HG03103 (cell line): Measurements from ENCODE around the gene LDB2.

Experiments used
- ATAC-seq: cut with Tn5 transposase; IDR thresholded peaks from one replicate; pipeline ENCODE4 v1.9.1; 2021; ENCODE audit warnings: low read depth; ENCODE audit not compliant: unreplicated experiment

Gene LDB2

DNA sequence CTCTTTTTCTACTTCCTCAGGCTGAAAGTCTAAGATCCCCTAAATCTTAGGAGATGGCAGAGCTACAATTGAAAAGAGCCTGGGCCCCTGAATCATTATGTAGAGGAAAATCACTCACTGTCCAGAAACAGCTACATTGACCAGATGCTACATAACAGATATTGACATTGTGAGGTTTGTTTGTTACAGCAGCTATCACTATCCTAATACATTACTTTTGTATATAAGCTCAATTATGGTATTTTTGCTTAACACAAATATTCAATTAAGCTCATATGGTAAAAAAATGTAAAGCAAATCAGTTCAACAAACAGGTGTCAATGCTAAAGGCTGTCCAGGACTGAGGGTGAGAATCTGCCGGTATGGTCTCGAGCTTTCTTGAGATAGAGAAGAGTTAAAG, 89.4 kb downstream of the LDB2 start:
- ATAC-seq = no peak

DNA sequence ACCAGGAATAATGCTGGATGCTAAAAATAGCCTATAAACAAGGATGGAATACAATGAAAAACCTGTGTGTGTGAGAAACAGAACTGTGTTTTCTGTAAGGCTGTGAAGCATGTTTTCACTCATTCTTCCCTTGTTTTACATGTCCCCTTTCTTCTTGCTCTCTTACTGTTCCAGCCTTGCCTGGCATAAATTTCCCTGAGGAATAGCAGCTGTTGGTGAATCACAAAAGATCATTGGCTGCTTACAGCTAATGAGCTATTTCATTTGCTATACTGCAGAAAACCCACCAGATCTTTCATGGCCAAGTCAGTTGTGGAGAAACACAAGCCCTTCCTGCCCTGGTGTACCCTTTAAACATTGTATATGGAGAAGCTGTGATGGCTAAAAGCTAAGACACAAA, 91.1 kb downstream of the LDB2 start:
- ATAC-seq = no peak

DNA sequence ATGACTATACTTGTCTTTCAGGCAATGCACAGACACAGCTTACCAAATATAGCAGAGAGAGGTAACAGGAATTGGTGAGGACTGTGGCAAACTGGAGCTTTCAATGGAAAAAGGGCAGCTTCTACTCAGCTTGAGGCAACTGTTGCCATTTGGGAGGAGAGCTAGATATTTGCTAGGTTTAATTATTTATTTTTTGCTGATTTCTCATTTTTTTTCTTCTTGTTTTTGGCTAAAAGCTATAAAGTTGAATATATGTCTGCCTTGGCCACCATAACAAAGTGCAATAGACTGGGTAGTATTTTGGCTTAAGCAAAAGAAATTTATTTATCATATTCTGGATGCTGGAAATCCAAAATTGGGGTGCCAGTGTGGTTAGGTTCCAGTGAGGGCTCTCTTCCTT, 93.9 kb downstream of the LDB2 start:
- ATAC-seq = no peak

DNA sequence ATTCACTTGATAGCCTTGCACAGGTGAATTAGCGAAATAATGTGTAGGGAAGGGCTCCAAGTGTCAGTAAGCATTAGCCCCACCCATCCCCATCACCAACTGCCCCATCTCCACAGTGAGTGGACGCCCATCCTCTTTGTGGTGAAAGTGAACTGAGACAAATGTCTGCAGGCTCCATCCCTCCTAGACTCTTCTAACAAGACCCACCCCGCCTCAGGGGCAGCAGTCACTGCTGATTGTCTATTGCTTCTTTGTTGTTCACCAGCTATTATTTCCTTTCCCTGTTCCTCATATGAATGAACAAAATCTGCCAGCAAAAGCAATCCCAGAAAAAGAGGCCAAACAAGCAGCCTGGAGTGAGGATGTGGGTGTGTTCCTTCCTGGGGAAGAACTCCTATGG, 96.4 kb downstream of the LDB2 start:
- ATAC-seq = no peak

DNA sequence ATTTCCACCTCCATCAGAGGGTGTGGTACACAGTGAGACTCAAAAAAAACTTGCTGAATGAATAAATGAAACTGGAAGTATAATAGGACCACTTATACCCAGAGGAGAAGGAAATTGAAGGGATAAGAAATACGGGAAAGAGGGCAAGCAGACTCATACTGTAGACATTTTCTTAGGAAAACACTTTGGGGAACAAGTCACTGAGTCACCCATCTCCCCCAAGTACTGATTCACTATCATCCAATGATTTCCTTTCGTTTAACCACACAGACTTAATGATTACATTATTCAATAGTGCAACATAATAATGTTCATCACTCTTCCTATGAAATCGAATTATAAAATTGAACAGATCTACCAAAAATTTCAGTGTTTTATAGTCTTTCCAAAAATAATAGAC, 97.1 kb downstream of the LDB2 start:
- ATAC-seq = no peak

DNA sequence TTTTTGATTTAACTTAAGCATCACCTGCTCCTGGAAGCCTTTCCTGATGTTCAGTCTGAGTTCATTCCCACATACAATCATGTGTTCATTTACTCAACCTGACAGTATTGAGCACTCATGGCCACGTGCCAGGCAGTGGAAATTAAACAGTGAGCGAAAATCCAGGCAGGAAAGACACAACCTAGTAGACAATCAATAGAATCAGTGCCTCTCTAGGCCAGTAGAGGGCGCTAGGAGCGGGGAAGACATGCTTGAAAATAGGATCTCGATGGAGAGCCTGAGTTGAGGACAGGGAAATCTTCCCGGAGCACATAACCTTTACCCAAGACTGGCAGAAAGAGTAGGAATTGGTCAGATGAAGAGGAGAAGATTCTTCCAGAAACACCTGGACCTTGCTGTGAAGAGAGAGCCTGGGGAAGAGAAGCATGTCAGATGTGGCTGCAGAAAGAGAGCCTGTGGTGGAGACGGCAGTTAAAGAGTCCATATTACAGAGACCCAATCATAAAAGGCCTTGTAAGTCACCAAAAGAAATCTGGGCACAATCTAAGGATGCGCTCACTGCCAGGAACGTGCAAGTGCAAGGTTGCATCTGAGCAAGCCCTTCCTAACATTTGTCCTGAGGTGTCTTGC, 103.5 kb downstream of the LDB2 start:
- no peak for ATAC-seq

DNA sequence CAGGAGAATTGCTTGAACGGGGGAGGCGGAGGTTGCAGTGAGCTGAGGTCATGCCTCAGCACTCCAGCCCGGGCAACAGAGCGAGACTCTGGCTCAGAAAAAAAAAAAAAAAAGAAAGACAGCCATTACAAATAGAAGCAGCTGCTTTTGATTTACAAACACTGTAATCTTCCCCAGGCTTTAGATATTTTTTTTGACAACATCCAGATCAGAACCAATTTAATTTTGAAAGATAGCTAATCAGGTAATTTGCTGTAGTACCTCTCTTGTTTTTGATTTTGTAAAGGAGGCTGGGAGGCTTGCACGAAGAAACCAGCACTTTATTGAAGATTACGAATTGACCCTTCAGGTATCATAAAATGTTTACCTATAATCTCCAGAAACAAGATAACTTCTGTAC, 107.0 kb downstream of the LDB2 start:
- no peak for ATAC-seq

DNA sequence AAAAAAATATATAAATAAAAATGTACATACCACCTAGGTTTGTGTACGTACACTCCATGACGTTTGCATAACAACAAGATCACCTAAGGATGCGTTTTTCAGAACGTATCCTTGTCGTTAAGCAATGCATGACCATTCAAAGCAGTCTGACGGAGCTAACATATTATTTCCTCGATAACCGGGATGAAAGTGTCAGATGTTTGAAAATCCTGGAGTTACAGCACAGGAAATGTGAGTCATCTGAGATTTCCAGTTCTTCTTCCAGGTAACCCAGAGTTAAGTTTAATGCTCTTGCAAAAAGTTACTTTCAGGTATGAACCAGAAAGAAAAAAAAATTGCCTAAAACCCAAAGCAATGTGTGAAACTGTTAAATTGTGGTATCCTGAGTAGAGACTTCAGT, 107.9 kb downstream of the LDB2 start:
- ATAC-seq = no peak

DNA sequence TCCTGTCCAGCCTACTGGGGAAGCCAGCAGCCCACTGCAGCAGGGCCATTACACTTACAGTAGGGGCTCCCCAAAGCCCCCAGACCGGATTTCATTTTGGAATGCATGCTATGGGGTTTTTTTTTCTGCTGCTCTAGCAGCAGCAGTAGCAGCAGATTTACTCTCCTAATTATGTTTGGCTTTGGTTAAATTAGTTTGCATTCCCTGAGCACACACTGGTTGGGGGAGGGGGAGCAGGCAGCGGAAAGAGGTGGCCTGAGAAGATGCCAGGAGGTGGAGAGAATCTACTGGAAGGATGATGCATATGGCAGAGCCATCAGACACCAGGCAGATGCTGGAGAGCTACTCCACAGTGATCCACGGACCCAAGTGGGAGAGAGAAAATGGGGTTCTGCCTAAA, 109.6 kb downstream of the LDB2 start:
- no peak for ATAC-seq

DNA sequence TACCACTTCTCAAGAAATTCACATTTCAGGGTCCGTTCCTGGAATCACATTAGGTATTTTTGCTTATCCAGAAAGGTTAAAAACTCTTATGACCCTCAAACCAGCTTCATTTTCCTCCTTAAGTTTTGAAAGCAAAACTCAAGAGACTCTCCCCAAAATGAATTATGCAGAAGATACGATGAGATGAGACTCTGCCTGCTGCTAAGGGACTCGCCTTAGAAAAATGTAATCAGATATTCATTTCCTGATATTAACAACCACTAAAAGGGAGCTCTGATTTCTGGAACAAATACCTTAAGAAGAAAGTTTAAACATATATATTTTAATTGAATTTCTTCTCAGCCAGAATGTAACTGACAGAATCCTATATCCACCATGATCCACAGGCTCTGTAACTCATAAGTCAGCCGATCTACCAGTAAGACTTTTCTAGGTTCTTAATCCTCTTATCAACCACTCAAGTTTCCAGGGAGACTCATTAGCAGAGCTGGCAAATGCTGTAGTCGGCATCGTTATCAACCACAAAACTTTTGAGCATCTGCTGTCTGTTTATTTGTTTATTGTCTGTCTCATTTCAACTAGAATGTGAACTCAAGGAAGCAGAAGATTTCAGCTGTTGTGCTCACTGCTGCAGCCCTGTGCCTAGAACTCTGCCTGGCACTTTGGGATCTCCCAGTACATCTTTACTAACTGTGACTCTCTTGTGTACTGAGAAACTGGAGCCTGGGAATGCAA, 112.5 kb downstream of the LDB2 start:
- ATAC-seq = no peak

DNA sequence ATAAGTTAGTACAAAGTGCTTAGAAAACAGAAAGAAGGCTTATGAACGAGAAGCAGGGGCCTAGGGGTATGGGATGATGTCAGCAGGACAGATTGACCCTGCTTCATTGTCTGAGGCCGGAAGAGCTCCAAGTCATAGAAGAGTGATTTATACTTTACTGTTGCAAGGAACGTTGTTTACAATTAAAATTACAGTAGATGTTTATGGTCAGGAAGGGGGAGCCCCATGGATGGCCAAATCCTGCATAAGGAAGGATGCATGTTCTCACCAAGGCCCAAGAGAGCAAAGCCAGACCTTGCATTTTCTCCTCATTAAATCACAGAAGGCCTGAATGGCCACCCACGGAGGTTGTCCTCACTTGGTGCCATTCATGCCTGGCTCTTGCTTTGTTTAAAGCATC, 115.3 kb downstream of the LDB2 start:
- no peak for ATAC-seq

DNA sequence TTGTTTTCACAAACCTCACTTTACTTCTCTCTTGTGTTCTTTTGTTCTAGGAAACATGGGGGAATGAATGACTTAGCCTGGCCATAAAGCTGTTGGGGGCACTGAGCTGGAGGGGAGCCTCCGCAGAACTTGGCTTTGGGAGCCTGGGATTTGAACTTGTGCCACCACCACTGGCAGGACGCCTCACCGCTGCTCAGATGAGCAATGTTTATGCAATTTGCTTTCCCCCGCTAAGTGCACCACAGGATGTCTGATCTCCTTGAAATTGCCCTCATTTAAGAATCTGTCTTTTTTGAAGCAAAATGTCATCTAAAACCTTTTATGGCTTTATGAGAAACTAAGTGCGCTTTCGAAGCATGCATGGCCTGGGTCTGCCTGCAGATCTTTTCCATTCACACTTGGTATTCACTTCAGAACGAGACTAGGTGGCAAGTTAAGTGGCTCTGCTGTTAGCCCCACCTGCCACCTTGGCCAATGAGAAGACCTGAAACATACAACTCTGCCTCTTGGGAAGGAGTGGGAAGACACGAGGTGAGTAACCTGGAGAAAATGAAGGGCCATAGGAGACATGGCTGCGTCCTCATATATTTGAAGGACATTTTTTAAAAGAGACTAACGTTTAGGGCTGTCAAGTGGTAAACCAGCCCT, 119.3 kb downstream of the LDB2 start:
- no peak for ATAC-seq

DNA sequence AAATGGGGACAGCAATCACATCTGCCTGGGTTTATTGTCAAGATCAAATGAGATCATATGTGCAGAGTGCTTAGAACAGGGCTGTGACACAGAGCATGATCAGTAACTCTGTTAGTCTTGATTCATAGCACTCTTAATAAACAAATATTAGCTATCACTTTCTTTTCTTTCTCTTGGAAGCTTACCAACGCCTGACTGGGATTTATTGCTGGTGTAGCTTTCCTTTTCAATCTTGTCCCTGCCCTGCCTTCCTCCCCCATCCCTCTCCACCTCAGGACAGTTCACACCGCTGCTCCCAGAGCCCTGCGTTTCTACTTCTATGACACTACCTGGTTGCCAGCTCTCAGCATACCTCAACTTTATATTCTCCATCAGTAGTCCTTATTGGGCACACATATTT, 120.7 kb downstream of the LDB2 start:
- no peak for ATAC-seq

DNA sequence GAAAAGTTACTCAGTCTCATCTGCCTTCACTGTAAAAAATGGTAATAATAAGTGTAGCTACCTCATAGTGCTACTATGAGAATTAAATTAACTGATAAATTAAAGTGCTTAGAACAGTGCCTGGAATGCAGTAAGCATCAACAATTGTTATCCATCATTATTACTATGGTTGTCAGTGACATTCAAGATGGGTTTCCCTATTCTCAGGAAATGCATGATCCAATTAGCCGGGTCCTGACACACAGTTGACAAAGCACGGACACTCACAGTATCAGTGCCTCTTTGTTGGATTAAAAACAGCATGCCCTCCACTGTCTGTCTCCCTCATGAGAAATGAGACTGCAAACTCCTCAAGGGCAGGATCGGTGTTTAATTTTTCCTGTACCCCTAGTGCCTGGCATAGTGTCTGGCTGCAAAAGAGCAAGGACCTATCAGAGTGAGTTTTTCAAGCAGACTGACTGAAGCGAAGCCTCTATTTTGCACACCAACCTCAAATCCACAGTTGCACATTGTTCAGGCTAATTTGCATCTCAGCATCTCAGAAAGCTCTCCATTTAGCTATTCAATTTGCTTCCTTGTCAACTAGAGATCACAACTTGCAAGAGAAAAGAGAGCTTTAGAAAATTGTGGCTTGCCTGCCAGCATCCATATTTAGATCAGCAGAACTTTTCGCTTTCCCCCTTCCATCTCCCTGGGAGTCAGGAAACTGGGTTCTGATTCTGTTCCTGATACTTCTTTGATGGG, 122.9 kb downstream of the LDB2 start:
- ATAC-seq = no peak

DNA sequence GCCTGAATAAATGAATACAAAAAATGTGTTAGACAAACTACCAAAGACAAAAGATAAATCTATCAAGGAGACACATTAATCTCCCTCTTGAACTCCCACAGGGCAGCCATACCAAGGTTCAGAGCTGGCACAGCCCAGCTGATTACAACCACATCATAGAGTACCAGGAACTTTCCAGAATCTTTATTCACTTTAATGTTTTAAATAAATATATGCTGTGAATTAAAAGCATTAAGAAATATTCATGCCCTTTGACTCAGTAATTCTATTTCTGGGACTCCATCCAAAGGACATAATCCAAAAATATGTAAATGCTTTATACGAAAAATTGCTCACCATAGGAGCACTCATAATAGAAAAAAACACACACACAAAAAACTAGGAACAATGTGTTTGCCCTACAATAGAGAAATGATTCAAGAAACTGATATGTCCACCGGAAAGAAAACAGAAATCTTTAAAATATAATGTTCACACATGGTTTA, 126.0 kb downstream of the LDB2 start:
- ATAC-seq = no peak

DNA sequence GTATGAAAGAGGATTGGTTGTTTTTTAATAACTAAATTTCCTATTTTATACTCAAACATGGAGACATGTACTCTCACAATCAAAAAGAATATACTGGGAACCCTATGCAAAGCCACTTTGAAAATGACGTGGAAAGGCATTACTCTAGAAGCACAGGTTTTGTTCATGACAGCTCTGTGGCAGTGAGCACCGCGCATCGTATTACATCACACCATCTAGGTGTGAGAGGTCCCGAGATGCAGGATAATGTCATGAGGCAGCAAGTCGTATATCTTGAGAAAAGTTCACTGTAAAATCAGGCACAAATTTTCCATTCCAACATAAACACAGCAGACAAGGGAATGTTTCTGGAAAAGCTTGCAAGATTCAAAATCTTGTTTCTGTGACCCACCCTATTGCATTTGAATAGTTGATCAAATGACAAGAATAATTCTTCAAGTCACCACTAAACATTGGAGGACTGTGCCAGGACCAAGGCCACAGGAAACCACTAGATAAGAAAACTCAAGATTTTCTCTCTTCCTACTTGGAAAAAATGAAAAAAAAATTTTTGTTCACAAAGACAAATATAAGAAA, 127.6 kb downstream of the LDB2 start:
- ATAC-seq = no peak

DNA sequence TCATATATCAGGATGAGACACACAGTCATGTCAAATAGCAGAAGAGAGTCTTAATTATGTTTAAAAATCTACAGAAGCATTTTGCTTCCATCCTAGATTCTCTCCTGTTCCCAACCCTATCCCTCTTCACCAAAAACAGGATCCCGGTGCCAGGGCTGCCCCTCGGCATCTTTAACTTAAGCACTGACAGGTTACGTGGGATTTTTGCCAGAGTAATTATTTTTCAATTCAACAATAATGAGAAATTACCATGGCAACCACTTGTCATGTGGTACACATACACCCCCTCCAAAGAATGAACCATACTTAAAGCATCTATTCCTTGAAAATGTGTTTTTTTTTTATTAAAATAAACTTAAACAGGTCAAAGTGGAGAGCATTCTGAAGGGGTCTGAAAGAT, 130.6 kb downstream of the LDB2 start:
- ATAC-seq = no peak

DNA sequence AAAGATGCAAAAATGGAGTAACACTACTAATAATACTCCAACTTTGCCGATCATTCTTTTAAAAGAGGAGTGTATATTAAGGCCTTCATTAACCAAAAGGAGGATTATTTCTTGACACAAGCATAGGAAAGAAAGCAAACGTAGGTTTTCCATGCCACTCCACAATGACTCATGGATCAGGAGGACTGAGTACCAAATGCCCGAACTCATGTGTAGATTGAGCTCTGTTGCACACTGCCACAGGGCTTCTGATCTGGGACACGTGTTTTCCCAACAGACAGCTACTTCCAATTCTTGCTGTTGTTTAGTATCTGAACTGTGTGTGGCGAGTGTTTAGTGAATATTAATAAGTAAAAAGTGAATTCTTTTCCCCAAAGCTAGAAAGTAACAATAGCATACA, 131.2 kb downstream of the LDB2 start:
- no peak for ATAC-seq

DNA sequence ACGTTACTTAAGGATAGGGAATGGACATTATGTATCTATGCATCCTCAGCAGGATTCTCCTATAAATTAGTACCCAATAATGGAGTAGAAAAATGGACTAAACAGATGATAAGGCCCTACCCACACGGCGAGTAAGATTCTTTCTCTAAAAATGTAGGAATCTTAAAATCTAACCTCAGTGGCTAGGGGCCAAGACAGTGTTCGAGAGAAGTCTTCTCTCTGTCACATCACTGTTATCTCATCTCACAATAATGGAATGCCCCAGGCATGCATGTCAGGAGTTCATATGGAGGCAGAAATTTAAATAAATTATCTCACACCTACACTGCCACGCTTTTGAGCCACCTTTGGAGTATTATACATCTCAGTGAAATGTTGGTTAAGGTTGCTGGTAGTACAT, 132.9 kb downstream of the LDB2 start:
- no peak for ATAC-seq

DNA sequence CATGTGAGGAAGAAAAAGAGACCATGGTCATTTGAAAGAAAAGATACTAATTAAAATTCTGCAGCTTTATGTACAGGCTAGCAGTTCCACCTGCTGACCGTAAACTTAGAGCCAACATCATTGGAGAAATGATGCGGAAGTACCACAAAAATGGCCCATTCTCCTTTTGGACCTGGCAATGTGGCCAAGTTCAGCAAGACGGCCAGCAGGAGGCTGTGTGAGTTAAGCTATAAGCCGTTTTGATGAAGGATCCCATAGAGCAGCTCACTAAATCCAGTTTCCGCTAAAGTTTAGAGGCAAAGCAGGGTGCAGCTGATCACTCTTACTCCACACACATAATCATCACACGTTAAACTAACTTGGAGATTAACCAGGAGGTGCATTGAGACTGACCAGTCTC, 133.8 kb downstream of the LDB2 start:
- ATAC-seq = no peak
